Measurements from ENCODE around the gene GHITM.
"Not testable (repeated sequence)": the region's sequence is repeated elsewhere in the genome, so short reads cannot be mapped to it uniquely, and the experiment has no call there.

The GHITM gene

GRCh38 chr10:84117686-84118394 is 21.5 kb upstream of the GHITM start:
- Histone ChIP-seq H3K9me3 (ENCODE audit: severe bottlenecking) (no peaks in the 10 kb centered on the region), H3K27me3 (ENCODE audit: insufficient read depth, poor library complexity, severe bottlenecking) (no peaks in the 10 kb centered on the region), H3K36me3 (ENCODE audit: low read depth) (no peaks in the 10 kb centered on the region), H3K4me1 (ENCODE audit: insufficient read depth, poor library complexity, severe bottlenecking) (no peaks in the 10 kb centered on the region), H3K4me3 (ENCODE audit: severe bottlenecking) (no peak overlapping the region), H3K27ac (ENCODE audit: poor library complexity, severe bottlenecking) (no peak overlapping the region)
- DNase-seq (ENCODE audit: low spot score) (no peak), ATAC-seq (ENCODE audit: low read depth) (no peak)
- TF ChIP-seq CTCF (IDR thresholded peaks at IDR 0.05; ENCODE audit: poor library complexity, severe bottlenecking), result no peak

GRCh38 chr10:84118395-84119006 is 20.8 kb upstream of the GHITM start:
- Histone ChIP-seq H3K27me3 (ENCODE audit: insufficient read depth, poor library complexity, severe bottlenecking) (no peaks in the 10 kb centered on the region), H3K4me1 (ENCODE audit: insufficient read depth, poor library complexity, severe bottlenecking) (no peaks in the 10 kb centered on the region), H3K36me3 (ENCODE audit: low read depth) (no peaks in the 10 kb centered on the region), H3K9me3 (ENCODE audit: severe bottlenecking) (no peaks in the 10 kb centered on the region), H3K27ac (ENCODE audit: poor library complexity, severe bottlenecking) (no peak overlapping the region), H3K4me3 (ENCODE audit: severe bottlenecking) (no peak overlapping the region)
- ATAC-seq (ENCODE audit: low read depth) (no peak), DNase-seq (ENCODE audit: low spot score) (no peak)
- TF ChIP-seq CTCF (IDR thresholded peaks at IDR 0.05; ENCODE audit: poor library complexity, severe bottlenecking), result no peak

- Histone ChIP-seq H3K4me1 (ENCODE audit: insufficient read depth, poor library complexity, severe bottlenecking) (no peaks in the 10 kb centered on the region), H3K27ac (ENCODE audit: poor library complexity, severe bottlenecking) (no peak overlapping the region), H3K36me3 (ENCODE audit: low read depth) (no peaks in the 10 kb centered on the region), H3K4me3 (ENCODE audit: severe bottlenecking) (no peak overlapping the region), H3K9me3 (ENCODE audit: severe bottlenecking) (no peaks in the 10 kb centered on the region), H3K27me3 (ENCODE audit: insufficient read depth, poor library complexity, severe bottlenecking) (no peaks in the 10 kb centered on the region)
- no peak for TF ChIP-seq CTCF (IDR thresholded peaks at IDR 0.05; ENCODE audit: poor library complexity, severe bottlenecking)
- no peak for DNase-seq (ENCODE audit: low spot score)
- no peak for ATAC-seq (ENCODE audit: low read depth)
Observed at GRCh38 chr10:84123362-84123761, 15.9 kb upstream of the GHITM start.

GRCh38 chr10:84125910-84126784 is 13.2 kb upstream of the GHITM start:
- not testable (repeated sequence) for DNase-seq (ENCODE audit: low spot score); H3K4me3 ChIP-seq (ENCODE audit: severe bottlenecking); H3K27me3 ChIP-seq (ENCODE audit: insufficient read depth, poor library complexity, severe bottlenecking); H3K36me3 ChIP-seq (ENCODE audit: low read depth); H3K27ac ChIP-seq (ENCODE audit: poor library complexity, severe bottlenecking); ATAC-seq (ENCODE audit: low read depth); H3K9me3 ChIP-seq (ENCODE audit: severe bottlenecking); H3K4me1 ChIP-seq (ENCODE audit: insufficient read depth, poor library complexity, severe bottlenecking)

DNA sequence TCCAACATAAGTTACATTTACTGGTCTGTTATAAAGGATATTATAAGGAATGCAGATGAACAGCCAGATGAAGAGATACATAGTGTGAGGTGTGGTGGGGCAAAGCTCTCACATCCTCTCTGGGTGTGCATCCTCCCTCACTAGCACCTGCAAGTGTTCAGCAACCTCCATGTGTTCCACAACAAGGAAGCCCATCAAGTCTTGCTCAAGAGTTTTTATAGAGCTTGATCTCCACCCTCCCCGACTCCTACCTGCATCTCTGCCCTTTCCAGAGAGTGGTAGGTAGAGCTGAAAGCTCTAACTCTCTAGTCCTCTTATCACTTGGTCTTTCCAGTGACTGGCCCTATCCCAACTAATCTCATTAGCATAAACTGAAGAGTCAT is 12.5 kb upstream of the GHITM start:
- Histone ChIP-seq H3K4me3 (ENCODE audit: severe bottlenecking) (no peak overlapping the region), H3K27me3 (ENCODE audit: insufficient read depth, poor library complexity, severe bottlenecking) (no peaks in the 10 kb centered on the region), H3K27ac (ENCODE audit: poor library complexity, severe bottlenecking) (no peak overlapping the region), H3K9me3 (ENCODE audit: severe bottlenecking) (peaks cover 2% of the 10 kb centered on the region), H3K36me3 (ENCODE audit: low read depth) (no peaks in the 10 kb centered on the region), H3K4me1 (ENCODE audit: insufficient read depth, poor library complexity, severe bottlenecking) (no peaks in the 10 kb centered on the region)
- TF ChIP-seq CTCF (IDR thresholded peaks at IDR 0.05; ENCODE audit: poor library complexity, severe bottlenecking), result no peak
- ATAC-seq (ENCODE audit: low read depth), result no peak
- DNase-seq (ENCODE audit: low spot score), result no peak
